NCI-H2227 treated with DMSO at 0.1 percent for 48 hours (cell line): ENCODE results near the gene FYTTD1.

Source experiments
- DNase-seq: peaks from one replicate; lab custom pipeline; 2025; lab: John Stamatoyannopoulos, UW

FYTTD1 gene

DNA sequence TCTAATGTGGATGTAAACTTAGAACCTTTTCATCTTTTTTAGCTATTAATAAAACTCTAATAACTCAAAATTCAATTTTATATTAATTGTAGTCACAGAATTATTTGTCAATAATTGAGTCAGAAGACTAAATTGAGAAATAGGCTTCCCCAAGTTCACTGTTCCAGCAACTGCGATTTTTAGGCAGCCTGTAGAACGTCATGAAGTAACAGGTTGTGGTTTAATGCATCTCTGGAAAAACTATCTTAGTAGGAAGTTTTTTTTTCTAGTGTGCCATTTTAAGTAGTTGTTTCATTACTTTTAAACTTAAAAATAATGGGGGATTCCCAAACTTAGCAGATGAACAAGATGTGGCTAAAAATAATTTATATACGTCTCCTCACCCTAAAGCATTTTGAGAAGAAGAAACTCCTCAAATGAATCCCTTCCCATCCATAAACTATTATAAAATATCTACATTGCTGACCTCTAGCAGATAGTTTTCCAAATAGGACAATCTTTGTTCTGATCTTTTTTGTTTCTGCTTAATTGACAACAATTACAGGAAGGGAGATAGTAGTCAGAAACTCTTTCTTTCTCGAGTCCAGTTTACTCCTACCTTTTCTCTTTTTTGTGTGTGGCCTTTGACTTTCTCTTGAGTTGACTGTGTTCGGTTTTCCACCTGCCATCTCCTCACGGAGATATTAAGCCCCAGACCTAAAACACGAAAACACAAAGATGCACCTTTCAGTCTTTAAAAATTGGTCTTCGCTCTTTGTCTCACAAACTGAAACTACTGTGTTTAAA is 84.4 kb downstream of the FYTTD1 start:
- no peak for DNase-seq

DNA sequence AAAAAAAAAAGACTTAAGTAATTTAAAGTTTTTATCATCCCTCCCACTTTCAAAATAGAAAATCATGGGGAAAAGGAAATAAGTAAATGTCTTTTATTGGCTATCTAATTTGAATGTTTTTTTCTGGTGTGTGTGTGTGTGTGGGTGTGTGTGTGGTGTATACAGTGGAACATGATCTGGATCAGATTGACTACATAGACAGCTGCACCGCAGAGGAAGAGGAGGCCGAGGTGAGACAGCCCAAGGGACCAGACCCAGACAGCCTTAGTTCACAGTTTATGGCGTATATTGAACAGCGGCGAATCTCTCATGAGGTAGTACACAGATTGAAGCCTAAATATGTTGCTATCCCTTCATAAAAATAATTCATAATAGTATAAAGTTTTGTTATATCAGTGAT is 85.8 kb downstream of the FYTTD1 start:
- no peak for DNase-seq

GRCh38 chr3:197836244-197836643 is 86.6 kb downstream of the FYTTD1 start:
- DNase-seq = no peak
